ENCODE data around the gene SERPINA1. TPM values are rescaled to one million over a fixed set of nuclear protein-coding genes. Genes with fewer than 3 reads are reported as not detected.

The SERPINA1 gene
- total RNA-seq, 1 donor from 2014 or later: not detected

- Mint-ChIP-seq H3K4me1 (ENCODE audit: low read depth) (no peaks in the 10 kb centered on the region), H3K27me3 (ENCODE audit: insufficient read depth) (peaks cover 15% of the 10 kb centered on the region), H3K9me3 (no peaks in the 10 kb centered on the region), H3K4me3 (no peak overlapping the region), H3K27ac (no peak overlapping the region), H3K36me3 (ENCODE audit: low read depth) (no peaks in the 10 kb centered on the region)
- intact Hi-C loops (cut with micrococcal nuclease): no loop called here
- no peak for DNase-seq (ENCODE audit: low spot score)
Measured at GRCh38 chr14:94407906-94408305, 19.5 kb upstream of the SERPINA1 start.

- DNase-seq (ENCODE audit: low spot score): no peak
- no peaks in the 10 kb centered on the region for H3K4me1 Mint-ChIP-seq (ENCODE audit: low read depth)
- H3K27me3 Mint-ChIP-seq (ENCODE audit: insufficient read depth): peaks cover 9% of the 10 kb centered on the region
- H3K9me3 Mint-ChIP-seq: no peaks in the 10 kb centered on the region
- intact Hi-C loops (cut with micrococcal nuclease): no loop called here
- no peaks in the 10 kb centered on the region for H3K36me3 Mint-ChIP-seq (ENCODE audit: low read depth)
- H3K27ac Mint-ChIP-seq: no peak overlapping the region
- H3K4me3 Mint-ChIP-seq: no peak overlapping the region
Measured at GRCh38 chr14:94406910-94407309, 18.5 kb upstream of the SERPINA1 start.

- no peak for DNase-seq (ENCODE audit: low spot score)
- Mint-ChIP-seq H3K9me3 (no peaks in the 10 kb centered on the region), H3K27ac (no peak overlapping the region), H3K4me1 (ENCODE audit: low read depth) (no peaks in the 10 kb centered on the region), H3K4me3 (no peak overlapping the region), H3K27me3 (ENCODE audit: insufficient read depth) (peaks cover 13% of the 10 kb centered on the region), H3K36me3 (ENCODE audit: low read depth) (no peaks in the 10 kb centered on the region)
- intact Hi-C loops (cut with micrococcal nuclease): no loop called here
Measured at GRCh38 chr14:94405486-94405885, 17.1 kb upstream of the SERPINA1 start.

GRCh38 chr14:94404561-94404960 lies 16.2 kb upstream of the SERPINA1 start:
- H3K27me3 Mint-ChIP-seq (ENCODE audit: insufficient read depth): peaks cover 16% of the 10 kb centered on the region
- no peaks in the 10 kb centered on the region for H3K4me1 Mint-ChIP-seq (ENCODE audit: low read depth)
- no peak overlapping the region for H3K27ac Mint-ChIP-seq
- intact Hi-C loops (cut with micrococcal nuclease): no loop called here
- no peaks in the 10 kb centered on the region for H3K9me3 Mint-ChIP-seq
- H3K36me3 Mint-ChIP-seq (ENCODE audit: low read depth): no peaks in the 10 kb centered on the region
- no peak for DNase-seq (ENCODE audit: low spot score)
- no peak overlapping the region for H3K4me3 Mint-ChIP-seq

- intact Hi-C loops (cut with micrococcal nuclease): no loop called here
- Mint-ChIP-seq H3K4me3 (no peak overlapping the region), H3K36me3 (ENCODE audit: low read depth) (no peaks in the 10 kb centered on the region), H3K4me1 (ENCODE audit: low read depth) (no peaks in the 10 kb centered on the region), H3K9me3 (no peaks in the 10 kb centered on the region), H3K27me3 (ENCODE audit: insufficient read depth) (peaks cover 12% of the 10 kb centered on the region), H3K27ac (no peak overlapping the region)
- DNase-seq (ENCODE audit: low spot score): no peak
Measured at GRCh38 chr14:94403312-94403932, 15.0 kb upstream of the SERPINA1 start.

GRCh38 chr14:94401083-94401482 lies 12.7 kb upstream of the SERPINA1 start:
- intact Hi-C loops (cut with micrococcal nuclease): no loop called here
- Mint-ChIP-seq H3K4me1 (ENCODE audit: low read depth) (no peaks in the 10 kb centered on the region), H3K36me3 (ENCODE audit: low read depth) (no peaks in the 10 kb centered on the region), H3K9me3 (no peaks in the 10 kb centered on the region), H3K27me3 (ENCODE audit: insufficient read depth) (peaks cover 28% of the 10 kb centered on the region), H3K4me3 (no peak overlapping the region), H3K27ac (no peak overlapping the region)
- DNase-seq (ENCODE audit: low spot score): no peak

- Mint-ChIP-seq H3K4me3 (no peak overlapping the region), H3K9me3 (no peaks in the 10 kb centered on the region), H3K4me1 (ENCODE audit: low read depth) (no peaks in the 10 kb centered on the region), H3K27ac (no peak overlapping the region), H3K36me3 (ENCODE audit: low read depth) (no peaks in the 10 kb centered on the region), H3K27me3 (ENCODE audit: insufficient read depth) (peaks cover 29% of the 10 kb centered on the region)
- intact Hi-C loops (cut with micrococcal nuclease): no loop called here
- no peak for DNase-seq (ENCODE audit: low spot score)
Measured at GRCh38 chr14:94400422-94400841, 12.0 kb upstream of the SERPINA1 start.

- no peak for DNase-seq (ENCODE audit: low spot score)
- peaks cover 29% of the 10 kb centered on the region for H3K27me3 Mint-ChIP-seq (ENCODE audit: insufficient read depth)
- no peak overlapping the region for H3K4me3 Mint-ChIP-seq
- intact Hi-C loops (cut with micrococcal nuclease): loop anchor here (10.0 kb wide), 1 partner anchor 224 kb away; the partner anchor contains the start of gene PPP4R4
- H3K36me3 Mint-ChIP-seq (ENCODE audit: low read depth): peaks cover 3% of the 10 kb centered on the region
- peaks cover 19% of the 10 kb centered on the region for H3K4me1 Mint-ChIP-seq (ENCODE audit: low read depth)
- H3K27ac Mint-ChIP-seq: no peak overlapping the region
- no peaks in the 10 kb centered on the region for H3K9me3 Mint-ChIP-seq
Measured at GRCh38 chr14:94398536-94398935, 10.1 kb upstream of the SERPINA1 start.

- H3K27me3 Mint-ChIP-seq (ENCODE audit: insufficient read depth): peaks cover 29% of the 10 kb centered on the region
- H3K27ac Mint-ChIP-seq: no peak overlapping the region
- peaks cover 3% of the 10 kb centered on the region for H3K36me3 Mint-ChIP-seq (ENCODE audit: low read depth)
- intact Hi-C loops (cut with micrococcal nuclease): loop anchor here (10.0 kb wide), 1 partner anchor 223 kb away; the partner anchor contains the start of gene PPP4R4
- peaks cover 23% of the 10 kb centered on the region for H3K4me1 Mint-ChIP-seq (ENCODE audit: low read depth)
- DNase-seq (ENCODE audit: low spot score): no peak
- no peaks in the 10 kb centered on the region for H3K9me3 Mint-ChIP-seq
- H3K4me3 Mint-ChIP-seq: no peak overlapping the region
Measured at GRCh38 chr14:94398182-94398479, 9.7 kb upstream of the SERPINA1 start.

- H3K36me3 Mint-ChIP-seq (ENCODE audit: low read depth): peaks cover 3% of the 10 kb centered on the region
- H3K27me3 Mint-ChIP-seq (ENCODE audit: insufficient read depth): peaks cover 29% of the 10 kb centered on the region
- H3K4me3 Mint-ChIP-seq: no peak overlapping the region
- DNase-seq (ENCODE audit: low spot score): no peak
- H3K9me3 Mint-ChIP-seq: no peaks in the 10 kb centered on the region
- no peak overlapping the region for H3K27ac Mint-ChIP-seq
- peaks cover 29% of the 10 kb centered on the region for H3K4me1 Mint-ChIP-seq (ENCODE audit: low read depth)
- intact Hi-C loops (cut with micrococcal nuclease): loop anchor here (10.0 kb wide), 1 partner anchor 223 kb away; the partner anchor contains the start of gene PPP4R4
Measured at GRCh38 chr14:94397289-94398181, 9.1 kb upstream of the SERPINA1 start.

- Mint-ChIP-seq H3K27me3 (ENCODE audit: insufficient read depth) (peaks cover 29% of the 10 kb centered on the region), H3K27ac (no peak overlapping the region), H3K4me1 (ENCODE audit: low read depth) (peaks cover 37% of the 10 kb centered on the region), H3K36me3 (ENCODE audit: low read depth) (peaks cover 3% of the 10 kb centered on the region), H3K9me3 (no peaks in the 10 kb centered on the region), H3K4me3 (no peak overlapping the region)
- no peak for DNase-seq (ENCODE audit: low spot score)
- intact Hi-C loops (cut with micrococcal nuclease): loop anchor here (10.0 kb wide), 1 partner anchor 222 kb away; the partner anchor contains the start of gene PPP4R4
Measured at GRCh38 chr14:94396628-94397225, 8.3 kb upstream of the SERPINA1 start.

GRCh38 chr14:94395888-94396574 lies 7.6 kb upstream of the SERPINA1 start:
- Mint-ChIP-seq H3K9me3 (no peaks in the 10 kb centered on the region), H3K4me3 (no peak overlapping the region), H3K27ac (no peak overlapping the region), H3K27me3 (ENCODE audit: insufficient read depth) (peaks cover 29% of the 10 kb centered on the region), H3K4me1 (ENCODE audit: low read depth) (peaks cover 42% of the 10 kb centered on the region), H3K36me3 (ENCODE audit: low read depth) (peaks cover 3% of the 10 kb centered on the region)
- intact Hi-C loops (cut with micrococcal nuclease): loop anchor here (10.0 kb wide), 1 partner anchor 221 kb away; the partner anchor contains the start of gene PPP4R4
- DNase-seq (ENCODE audit: low spot score): no peak

Measured in activated T-helper 1 cell treated with anti-CD3 and anti-CD28 coated beads, Interleukin-12 subunit alpha, Interleukin-12 subunit beta, Interleukin-2, Interleukin-4 antibody, amounts not matched to agents 30 ng/mL and 10 ng/mL and 1 ng/mL, durations not matched to agents 14 hours and 24 hours and 36 hours (primary cell).